SJSA1 (cell line): Measurements from ENCODE around the gene ELF2. TPM values are rescaled to one million over a fixed set of nuclear protein-coding genes. Genes with fewer than 3 reads are reported as not detected.
"Not testable (repeated sequence)": the region's sequence is repeated elsewhere in the genome, so short reads cannot be mapped to it uniquely, and the experiment has no call there.

Source experiments
- DNase-seq, 2 experiments: peaks; one replicate each; pipeline ENCODE4 v3.0.0-alpha.2; 2015 to 2020; ENCODE audit warnings: low spot score in 2 of 2, low read depth in 1 of 2
- H3K27ac ChIP-seq: fragments of 250-450 bp; sonication (Bioruptor Pico); 2 replicates; pipeline ENCODE4 v1.5.1; 2020; ENCODE audit warnings: mild to moderate bottlenecking, moderate library complexity
- H3K27me3 ChIP-seq: fragments of 250-450 bp; sonication (Bioruptor Pico); replicated peaks from 2 replicates; pipeline ENCODE4 v1.5.1; 2020; ENCODE audit warnings: mild to moderate bottlenecking, moderate library complexity
- H3K36me3 ChIP-seq: fragments of 250-450 bp; sonication (Bioruptor Pico); 2 replicates; pipeline ENCODE4 v1.5.1; 2020; ENCODE audit warnings: mild to moderate bottlenecking
- H3K4me1 ChIP-seq: fragments of 250-450 bp; sonication (Bioruptor Pico); replicated peaks from 2 replicates; pipeline ENCODE4 v1.6.1; 2021; ENCODE audit warnings: mild to moderate bottlenecking
- H3K4me3 ChIP-seq: fragments of 250-450 bp; sonication (Bioruptor Pico); 2 replicates; pipeline ENCODE4 v1.5.1; 2020; ENCODE audit warnings: mild to moderate bottlenecking
- H3K9me3 ChIP-seq: fragments of 250-450 bp; sonication (Bioruptor Pico); replicated peaks from 2 replicates; pipeline ENCODE4 v1.5.1; 2020; ENCODE audit warnings: mild to moderate bottlenecking
- total RNA-seq: library from RNA; depleted of rRNA; stranded (reverse); fragments of >200 nt; shearing (Covaris generic); gene quantifications from 2 replicates; pipeline ENCODE4 v1.2.3, GENCODE V29; 2014

The ELF2 gene
- total RNA-seq, 1 experiment from 2014 or later: 44.6 TPM

- peaks cover 83% of the 10 kb centered on the region for H3K36me3 ChIP-seq
- DNase-seq, H3K27me3 ChIP-seq, H3K4me3 ChIP-seq, H3K9me3 ChIP-seq, H3K27ac ChIP-seq: not testable (repeated sequence)
- H3K4me1 ChIP-seq: peaks cover 17% of the 10 kb centered on the region
Measured at GRCh38 chr4:139059026-139059425, 118.0 kb downstream of the ELF2 start.

DNA sequence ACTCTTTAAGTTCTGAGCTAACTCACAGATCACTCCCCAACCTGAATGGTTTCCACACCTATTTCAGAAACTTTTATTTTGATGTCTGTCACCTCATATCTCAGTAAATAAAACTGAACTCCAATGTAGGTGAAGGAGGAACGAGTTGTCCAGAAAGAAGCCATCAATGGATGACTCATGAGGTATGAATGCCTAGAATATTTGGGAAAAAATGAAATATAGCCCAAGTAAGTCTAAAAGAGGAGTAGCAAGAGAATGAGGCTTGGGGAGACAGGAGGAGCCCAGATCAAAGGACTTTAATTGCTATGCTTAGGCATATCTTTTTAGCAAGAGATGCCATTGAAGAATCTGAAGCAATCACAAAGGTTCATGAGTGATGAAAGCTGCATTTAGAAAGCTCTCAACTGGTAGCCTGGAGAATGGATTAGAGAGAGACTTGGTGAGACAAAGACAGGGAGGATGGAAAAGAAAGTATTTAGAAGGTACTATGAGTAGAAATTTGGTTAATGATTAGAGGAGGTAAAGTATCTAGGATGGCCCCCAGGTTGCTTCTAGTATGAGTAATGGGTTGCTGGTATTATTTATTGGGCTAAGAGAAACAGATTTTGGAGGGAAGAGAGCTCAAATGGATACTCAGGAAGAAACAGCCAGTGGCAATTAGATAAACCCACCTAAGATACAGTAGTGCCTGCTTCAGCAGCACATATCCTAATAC lies 122.1 kb downstream of the ELF2 start:
- Histone ChIP-seq H3K9me3 (no peaks in the 10 kb centered on the region), H3K36me3 (peaks cover 71% of the 10 kb centered on the region), H3K4me1 (peaks cover 24% of the 10 kb centered on the region), H3K4me3 (no peak overlapping the region), H3K27me3 (no peaks in the 10 kb centered on the region), H3K27ac (no peak overlapping the region)
- DNase-seq: no peak

DNA sequence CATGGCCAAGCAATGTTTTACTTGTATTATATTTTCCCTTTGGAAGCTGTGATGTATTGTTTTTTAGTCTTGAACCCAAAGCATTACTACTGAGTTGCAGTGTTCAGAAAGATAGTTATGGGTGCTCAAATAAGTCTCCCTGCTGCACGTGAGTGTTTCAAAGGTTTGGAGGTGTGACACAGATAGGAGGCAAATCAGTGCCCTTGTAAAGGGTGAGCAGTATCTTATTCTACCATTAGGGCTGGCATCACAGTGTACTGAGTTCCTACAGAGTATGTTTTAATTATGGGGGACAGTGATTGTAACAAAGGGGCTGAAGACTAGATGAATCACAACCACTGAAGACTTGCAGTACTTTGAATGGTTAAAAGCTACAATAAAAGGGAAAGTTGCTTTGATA lies 123.1 kb downstream of the ELF2 start:
- Histone ChIP-seq H3K9me3 (no peaks in the 10 kb centered on the region), H3K36me3 (peaks cover 64% of the 10 kb centered on the region), H3K27ac (no peak overlapping the region), H3K4me3 (no peak overlapping the region), H3K27me3 (no peaks in the 10 kb centered on the region), H3K4me1 (peaks cover 24% of the 10 kb centered on the region)
- DNase-seq: no peak

DNA sequence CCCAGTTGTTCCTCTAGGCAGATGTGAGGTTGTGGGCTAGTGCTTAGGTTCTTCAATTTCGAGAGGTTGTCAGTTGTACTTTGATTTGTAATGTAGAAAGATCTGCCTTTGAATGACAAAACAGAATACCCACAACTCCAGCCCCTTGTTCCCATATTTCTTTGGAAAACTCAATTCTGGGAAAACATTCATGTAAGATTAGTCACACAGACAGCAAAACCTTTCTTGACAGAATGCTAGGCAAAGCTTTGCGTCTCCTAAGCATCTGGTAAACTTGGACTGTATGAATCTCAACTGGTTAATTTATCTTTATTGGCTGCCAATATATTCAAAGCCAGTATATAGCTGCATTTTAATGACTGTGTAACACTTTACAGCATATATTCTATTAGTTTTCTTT lies 126.6 kb downstream of the ELF2 start:
- DNase-seq: peak in 1 of 2 experiments; percentile 28
- H3K36me3 ChIP-seq: peaks cover 78% of the 10 kb centered on the region
- H3K27me3 ChIP-seq: no peaks in the 10 kb centered on the region
- H3K9me3 ChIP-seq: no peaks in the 10 kb centered on the region
- peak overlapping the region; percentile 58 for H3K27ac ChIP-seq
- H3K4me1 ChIP-seq: peaks cover 22% of the 10 kb centered on the region
- H3K4me3 ChIP-seq: no peak overlapping the region

DNA sequence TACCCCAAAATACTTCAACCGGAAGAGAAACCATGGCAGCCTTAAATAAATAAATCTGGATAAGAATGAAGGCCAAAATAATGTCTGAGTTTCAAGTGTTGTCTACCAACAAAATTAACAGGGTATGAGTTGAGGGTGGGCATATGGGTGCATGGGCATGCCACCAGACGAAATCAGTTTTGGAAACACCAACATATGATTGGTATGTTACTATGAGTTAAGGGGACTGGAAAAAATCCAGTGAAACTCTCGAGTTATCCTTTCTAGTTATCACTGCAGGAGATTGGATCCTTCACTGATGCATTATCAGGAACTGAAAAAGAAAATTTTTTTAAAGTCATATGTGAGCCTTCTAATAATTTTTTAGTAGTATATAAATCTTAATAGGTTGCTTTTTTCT lies 129.0 kb downstream of the ELF2 start:
- no peaks in the 10 kb centered on the region for H3K9me3 ChIP-seq
- peaks cover 13% of the 10 kb centered on the region for H3K4me1 ChIP-seq
- H3K4me3 ChIP-seq: no peak overlapping the region
- H3K36me3 ChIP-seq: peaks cover 74% of the 10 kb centered on the region
- no peaks in the 10 kb centered on the region for H3K27me3 ChIP-seq
- no peak overlapping the region for H3K27ac ChIP-seq
- no peak for DNase-seq

- Histone ChIP-seq H3K4me1 (peaks cover 6% of the 10 kb centered on the region), H3K9me3 (no peaks in the 10 kb centered on the region), H3K27ac (no peak overlapping the region), H3K27me3 (no peaks in the 10 kb centered on the region), H3K4me3 (no peak overlapping the region), H3K36me3 (peaks cover 67% of the 10 kb centered on the region)
- no peak for DNase-seq
Measured at GRCh38 chr4:139044291-139044690, 132.7 kb downstream of the ELF2 start.

- Histone ChIP-seq H3K9me3 (no peaks in the 10 kb centered on the region), H3K4me1 (peaks cover 5% of the 10 kb centered on the region), H3K27me3 (no peaks in the 10 kb centered on the region), H3K4me3 (no peak overlapping the region), H3K36me3 (peaks cover 56% of the 10 kb centered on the region), H3K27ac (no peak overlapping the region)
- no peak for DNase-seq
Measured at GRCh38 chr4:139042981-139043460, 134.0 kb downstream of the ELF2 start.

GRCh38 chr4:139038874-139039443 lies 138.1 kb downstream of the ELF2 start:
- no peak overlapping the region for H3K27ac ChIP-seq
- no peak for DNase-seq
- peaks cover 45% of the 10 kb centered on the region for H3K36me3 ChIP-seq
- no peaks in the 10 kb centered on the region for H3K27me3 ChIP-seq
- no peak overlapping the region for H3K4me3 ChIP-seq
- H3K9me3 ChIP-seq: no peaks in the 10 kb centered on the region
- no peaks in the 10 kb centered on the region for H3K4me1 ChIP-seq

GRCh38 chr4:139036885-139037284 lies 140.1 kb downstream of the ELF2 start:
- no peak overlapping the region for H3K4me3 ChIP-seq
- H3K36me3 ChIP-seq: peaks cover 39% of the 10 kb centered on the region
- no peak overlapping the region for H3K27ac ChIP-seq
- H3K27me3 ChIP-seq: no peaks in the 10 kb centered on the region
- no peak for DNase-seq
- H3K9me3 ChIP-seq: no peaks in the 10 kb centered on the region
- H3K4me1 ChIP-seq: no peaks in the 10 kb centered on the region; the same call in 1 of the 2 replicates

DNA sequence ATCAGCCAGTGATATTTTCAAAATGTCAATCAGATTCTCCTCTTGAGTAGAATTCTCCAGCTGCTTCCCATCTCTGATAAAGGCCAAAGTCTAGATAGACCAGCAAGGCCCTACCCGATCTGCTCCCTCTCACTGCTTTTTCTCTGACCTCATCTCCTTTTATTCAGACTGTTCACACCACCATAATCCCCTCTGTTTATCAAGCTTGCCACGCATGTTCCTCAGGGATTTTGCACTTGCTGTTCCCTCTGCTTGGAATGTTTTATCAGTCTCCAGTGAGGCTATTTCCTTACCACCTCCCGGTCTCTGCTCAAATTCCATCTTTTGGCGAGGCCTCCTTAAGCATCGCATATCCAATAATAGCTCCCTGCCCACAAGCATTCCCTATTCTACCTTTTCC lies 141.4 kb downstream of the ELF2 start:
- Histone ChIP-seq H3K4me1 (peaks cover 2% of the 10 kb centered on the region), H3K27ac (no peak overlapping the region), H3K9me3 (no peaks in the 10 kb centered on the region), H3K27me3 (no peaks in the 10 kb centered on the region), H3K36me3 (peaks cover 43% of the 10 kb centered on the region), H3K4me3 (no peak overlapping the region)
- no peak for DNase-seq

DNA sequence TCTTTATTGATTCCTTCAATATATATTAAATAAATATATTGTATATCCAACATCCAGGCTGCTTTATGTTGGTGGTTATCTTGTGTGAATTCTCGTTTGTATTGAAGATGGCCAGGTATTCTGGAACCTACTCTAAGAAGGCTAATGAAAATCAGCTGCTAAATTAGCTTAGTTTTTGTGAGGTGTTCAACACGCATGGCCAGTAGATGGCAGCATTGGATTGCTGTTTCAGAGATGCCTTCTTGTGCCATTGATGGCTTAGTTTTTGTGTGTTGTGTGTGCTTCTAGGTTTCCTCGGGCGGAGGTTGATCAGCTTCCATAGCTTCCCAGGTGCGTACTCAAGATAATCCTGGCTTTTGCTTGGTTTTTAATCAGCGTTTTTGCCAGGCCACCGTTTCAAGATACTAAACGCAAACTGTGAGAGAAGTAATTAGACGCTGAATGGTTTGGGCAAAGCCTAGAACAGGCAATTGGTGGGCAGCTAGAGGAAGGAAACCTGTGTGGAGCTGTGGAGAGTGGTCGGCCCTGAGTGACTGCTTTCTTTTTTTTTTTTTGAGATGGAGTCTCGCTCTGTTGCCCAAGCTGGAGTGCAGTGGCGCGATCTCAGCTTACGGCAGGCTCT lies 146.3 kb downstream of the ELF2 start:
- Histone ChIP-seq H3K4me1 (peaks cover 9% of the 10 kb centered on the region), H3K9me3 (no peaks in the 10 kb centered on the region), H3K36me3 (peaks cover 44% of the 10 kb centered on the region), H3K4me3 (no peak overlapping the region), H3K27me3 (no peaks in the 10 kb centered on the region), H3K27ac (no peak overlapping the region)
- DNase-seq: peak; percentile 52 to 64

- H3K4me1 ChIP-seq: peaks cover 16% of the 10 kb centered on the region
- H3K4me3 ChIP-seq, H3K9me3 ChIP-seq, DNase-seq, H3K27ac ChIP-seq, H3K27me3 ChIP-seq: not testable (repeated sequence)
- H3K36me3 ChIP-seq: peaks cover 41% of the 10 kb centered on the region
Measured at GRCh38 chr4:139029866-139030363, 147.1 kb downstream of the ELF2 start.

DNA sequence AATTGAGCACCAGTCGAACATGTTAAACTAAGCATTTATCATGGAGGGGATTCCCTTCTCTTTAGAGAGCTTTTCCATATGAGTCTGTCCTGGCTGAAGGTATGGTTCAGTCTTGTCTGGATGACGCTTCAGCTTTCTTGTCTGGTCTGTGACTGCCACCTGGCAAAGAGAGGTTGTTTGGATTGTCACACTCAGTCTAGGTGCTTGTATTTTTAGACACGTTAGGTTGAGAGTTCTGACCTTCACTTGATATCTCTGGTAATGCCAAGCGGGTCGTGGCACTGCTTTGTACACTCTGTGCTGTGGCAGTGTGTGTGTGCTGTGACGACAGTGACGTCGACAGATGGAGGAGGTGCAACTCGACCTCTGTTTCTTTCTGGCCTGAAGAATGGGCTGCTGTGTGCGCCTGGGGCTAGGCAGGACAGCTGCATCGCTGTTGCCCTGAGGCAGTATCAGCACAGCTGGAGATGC lies 148.8 kb downstream of the ELF2 start:
- H3K4me1 ChIP-seq: peaks cover 18% of the 10 kb centered on the region
- H3K27me3 ChIP-seq: no peaks in the 10 kb centered on the region
- H3K4me3 ChIP-seq: no peak overlapping the region
- no peak overlapping the region for H3K27ac ChIP-seq
- DNase-seq: no peak
- no peaks in the 10 kb centered on the region for H3K9me3 ChIP-seq
- peaks cover 44% of the 10 kb centered on the region for H3K36me3 ChIP-seq

DNA sequence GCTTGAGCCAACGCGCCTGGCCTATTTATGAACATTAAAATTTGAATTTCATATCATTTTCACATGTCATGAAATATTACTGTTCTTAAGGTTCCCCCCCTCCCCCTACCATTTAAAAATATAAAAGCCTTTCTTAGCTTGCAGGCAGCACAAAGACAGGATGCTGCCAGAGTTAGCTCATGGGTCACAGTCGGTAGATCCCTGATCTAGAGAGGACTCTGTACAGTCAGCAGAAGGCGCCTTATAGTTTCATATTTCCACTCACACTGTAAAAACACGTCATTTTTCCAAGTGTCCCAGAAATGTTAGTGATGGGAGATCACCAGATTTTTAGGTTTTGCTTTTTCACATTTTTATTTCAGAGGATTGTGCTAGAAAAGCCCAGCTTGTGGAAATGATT lies 149.2 kb downstream of the ELF2 start:
- H3K4me3 ChIP-seq: no peak overlapping the region
- H3K9me3 ChIP-seq: no peaks in the 10 kb centered on the region
- H3K4me1 ChIP-seq: peaks cover 18% of the 10 kb centered on the region
- H3K36me3 ChIP-seq: peaks cover 48% of the 10 kb centered on the region
- no peak for DNase-seq
- H3K27me3 ChIP-seq: no peaks in the 10 kb centered on the region
- H3K27ac ChIP-seq: no peak overlapping the region
